Activated CD4-positive, alpha-beta T cell treated with anti-CD3 and anti-CD28 coated beads, Interleukin-2, amount 50 U/mL, for 4 hours (primary cell): ENCODE measurements around the gene ZNF79.

Experiments
- DNase-seq, 2 experiments: peaks; one replicate each; pipeline ENCODE4 v3.0.0-alpha.2; 2020

Gene ZNF79

DNA sequence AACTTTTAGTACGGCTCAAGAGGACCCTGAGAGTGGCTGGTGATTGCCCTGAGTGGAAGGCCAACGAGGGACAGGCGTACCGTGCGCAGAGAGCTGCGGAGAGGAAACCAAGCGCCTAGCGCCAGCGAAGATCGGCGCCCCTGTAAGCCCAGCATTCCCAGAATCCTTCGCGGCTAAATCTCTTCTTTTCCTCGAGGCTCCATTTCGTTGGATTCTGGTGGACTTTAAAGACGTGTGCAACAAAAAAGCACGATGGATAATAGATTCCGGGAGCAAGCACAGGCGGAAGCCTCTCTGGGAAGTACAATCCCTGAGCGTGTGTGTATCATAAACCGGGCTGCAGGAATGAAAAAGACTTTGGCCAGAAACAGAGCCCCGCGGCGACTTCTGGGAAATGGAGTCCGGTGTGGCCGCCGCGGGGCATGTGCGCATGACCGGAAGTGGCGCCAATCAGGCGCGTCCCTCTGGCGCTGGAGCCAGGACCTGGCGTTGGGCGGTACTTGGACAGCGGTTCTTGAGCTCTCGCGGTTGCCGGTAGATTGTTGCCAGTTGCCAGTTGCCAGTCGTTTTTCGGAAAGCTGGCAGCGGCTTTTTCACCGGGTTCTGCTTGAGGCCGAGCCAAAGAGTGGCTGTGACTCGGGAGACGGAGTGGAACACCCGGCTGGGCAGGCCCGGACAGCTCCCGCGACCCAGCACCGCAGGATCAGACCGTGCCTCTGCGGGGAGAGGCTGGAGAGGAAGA lies at the start of gene ZNF79:
TSS of gene ZNF79 (plus strand) at position 449 of the 742 bp plus-strand sequence. CDS start 406 bp downstream, outside the sequence.
- peak; percentile 81 to 84 for DNase-seq

DNA sequence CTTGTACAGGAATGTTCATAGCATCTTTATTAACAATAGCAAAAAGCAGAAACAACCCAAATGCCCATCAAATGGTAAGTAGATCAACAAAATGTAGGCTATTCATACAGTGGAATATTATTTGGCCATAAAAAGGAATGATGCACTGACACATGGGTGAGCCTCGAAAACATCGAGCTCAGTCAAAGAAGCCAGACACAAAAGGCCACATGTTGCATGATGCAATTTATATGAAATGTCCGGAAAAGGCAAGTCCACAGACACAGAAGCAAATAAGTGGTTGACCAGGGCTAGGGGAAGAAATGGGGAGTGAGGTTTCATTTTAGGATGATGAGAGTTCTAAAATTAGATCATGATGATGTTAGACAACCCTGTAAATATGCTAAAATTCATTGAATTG lies 43.7 kb upstream of the ZNF79 start:
- DNase-seq = no peak

DNA sequence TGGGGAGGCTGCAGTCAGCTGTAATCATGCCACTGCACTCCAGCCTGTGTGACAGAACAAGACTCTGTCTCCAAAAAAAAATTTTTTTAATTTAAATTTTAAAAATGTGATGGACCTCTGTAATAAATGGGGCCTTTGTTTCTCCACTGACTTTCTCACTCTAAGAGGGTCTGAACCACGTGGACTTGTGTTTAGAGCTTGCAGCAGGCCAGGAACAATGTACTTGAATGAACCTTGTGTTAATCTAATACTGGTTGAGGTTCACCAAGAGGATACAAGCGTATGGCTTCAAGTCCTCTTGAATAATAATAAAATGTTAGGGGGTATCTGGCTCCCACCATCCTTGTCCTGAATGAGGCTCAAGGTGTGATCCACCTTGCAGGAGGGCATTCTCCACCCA lies 41.6 kb upstream of the ZNF79 start:
- no peak for DNase-seq

DNA sequence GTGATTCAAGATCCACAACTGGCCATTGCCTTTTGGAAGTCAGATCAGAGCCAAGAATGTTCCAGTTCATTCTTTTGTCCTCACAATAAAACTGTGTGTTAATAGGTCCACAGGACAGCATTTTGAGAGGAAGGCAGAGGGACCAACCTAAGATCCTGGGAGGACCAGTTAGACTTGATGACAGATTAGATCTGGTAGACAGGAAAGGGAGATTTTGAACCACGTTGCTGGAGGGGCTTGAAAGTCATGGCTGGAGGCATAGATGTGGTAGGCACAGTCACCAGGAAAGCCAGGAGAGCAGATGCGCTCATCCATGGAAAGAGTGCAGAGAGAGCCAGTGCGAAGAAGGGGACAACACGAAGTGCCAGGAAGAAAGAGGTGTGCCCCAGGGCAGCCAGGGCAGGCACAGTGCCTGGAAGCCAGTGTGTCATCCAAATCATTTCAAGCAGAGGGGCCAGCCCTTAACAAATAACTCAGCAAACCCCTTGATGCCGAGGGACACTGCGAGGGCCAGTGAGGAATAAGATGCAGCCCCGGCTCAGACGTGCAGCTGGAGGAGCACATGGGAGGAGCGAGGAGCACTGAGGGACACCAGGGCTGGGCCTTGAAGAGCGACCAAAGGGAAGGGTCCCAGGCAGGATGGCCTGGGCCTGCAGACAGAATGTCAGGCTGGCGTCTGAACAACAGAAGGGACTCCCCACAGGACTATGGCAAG lies 40.0 kb upstream of the ZNF79 start:
- no peak for DNase-seq

DNA sequence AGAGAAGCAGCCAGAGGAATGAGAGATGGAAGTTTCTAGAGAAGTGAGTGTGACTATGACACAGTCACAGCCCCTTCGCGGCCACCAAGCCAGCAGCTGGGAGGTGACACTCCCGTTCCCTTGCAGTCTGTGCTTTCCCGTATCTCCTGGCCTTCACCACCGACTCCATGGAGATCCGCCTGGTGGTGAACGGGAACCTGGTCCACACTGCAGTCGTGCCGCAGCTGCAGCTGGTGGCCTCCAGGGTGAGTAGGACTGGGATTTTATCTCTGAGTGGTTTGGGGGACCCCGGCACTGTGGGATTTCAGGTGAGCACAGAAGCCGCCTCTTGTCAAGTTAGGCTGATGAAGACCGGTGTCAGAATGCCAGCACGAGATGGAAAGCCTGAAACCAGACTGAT lies 39.3 kb upstream of the ZNF79 start:
- DNase-seq = no peak

DNA sequence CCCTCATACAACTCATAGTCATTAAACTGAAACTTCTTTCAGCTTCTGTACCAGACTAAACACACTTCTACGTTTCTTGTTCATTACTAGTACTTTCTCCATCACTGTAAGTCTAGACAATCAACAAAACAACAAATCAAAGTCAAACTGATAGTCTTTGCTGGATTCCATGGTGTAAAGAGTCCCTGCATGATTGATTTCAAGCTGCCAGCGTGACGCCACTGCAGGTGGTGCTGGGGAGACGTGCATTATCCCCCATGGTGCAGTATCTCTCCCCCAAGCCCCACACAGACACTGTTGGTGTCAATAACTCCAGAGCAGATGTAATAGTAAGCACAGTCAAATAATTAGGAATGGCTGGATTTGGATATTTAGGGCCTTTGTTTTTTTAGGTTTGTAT lies 37.9 kb upstream of the ZNF79 start:
- no peak for DNase-seq

DNA sequence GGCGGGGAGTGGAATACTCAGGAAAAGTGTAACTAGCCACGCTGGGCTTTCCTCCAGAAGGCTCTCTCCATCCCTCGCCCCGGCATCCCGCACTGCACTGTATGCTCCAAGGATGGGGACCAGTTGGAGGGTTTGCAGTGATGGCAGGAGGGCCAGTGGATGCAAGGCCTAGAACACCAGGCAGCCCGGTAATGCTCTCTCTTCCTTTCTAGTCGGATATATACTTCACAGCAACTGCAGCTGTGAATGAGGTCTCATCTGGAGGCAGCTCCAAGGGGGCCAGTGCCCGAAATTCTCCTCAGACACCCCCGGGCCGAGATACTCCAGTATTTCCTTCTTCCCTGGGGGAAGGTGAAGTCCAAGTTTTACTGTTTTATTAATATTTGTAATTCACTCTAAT lies 37.2 kb upstream of the ZNF79 start:
- no peak for DNase-seq

DNA sequence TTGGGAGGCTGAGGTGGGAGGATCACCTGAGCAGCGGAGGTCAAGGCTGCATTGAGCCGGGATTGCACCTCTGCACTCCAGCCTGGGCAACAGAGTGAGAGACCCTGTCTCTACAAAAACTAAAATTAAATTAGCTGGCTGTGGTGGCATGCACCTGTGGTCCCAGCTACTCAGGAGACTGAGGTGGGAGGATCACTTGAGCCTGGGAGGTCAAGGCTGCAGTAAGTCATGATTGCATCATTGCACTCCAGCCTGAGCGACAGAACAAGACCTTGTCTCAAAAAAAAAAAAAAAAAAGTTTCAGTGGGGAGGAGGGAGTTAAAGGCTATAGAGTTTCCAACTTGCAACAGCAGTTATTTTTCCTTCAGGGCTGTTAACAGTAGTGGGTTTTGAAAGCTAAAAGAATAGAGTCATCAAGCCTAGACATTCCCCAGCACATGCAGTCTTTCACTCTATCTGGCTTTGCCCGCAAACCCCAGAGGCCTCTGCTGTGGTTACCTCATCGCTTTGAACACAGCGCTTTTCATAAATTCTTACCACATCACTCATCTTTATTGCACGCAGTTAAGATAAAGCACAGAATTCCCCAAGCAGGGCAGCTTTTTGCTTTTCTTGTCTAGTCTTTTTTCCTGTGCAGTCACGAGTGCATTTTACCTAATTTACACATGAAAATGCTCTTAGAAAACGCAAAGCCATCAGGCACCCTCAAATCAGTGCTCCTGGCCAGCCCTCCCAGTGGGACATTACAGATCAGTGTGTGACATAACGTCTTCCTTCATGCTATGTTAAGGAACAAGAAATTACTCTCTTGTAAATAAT lies 35.9 kb upstream of the ZNF79 start:
- DNase-seq = peak; percentile 81 to 85

DNA sequence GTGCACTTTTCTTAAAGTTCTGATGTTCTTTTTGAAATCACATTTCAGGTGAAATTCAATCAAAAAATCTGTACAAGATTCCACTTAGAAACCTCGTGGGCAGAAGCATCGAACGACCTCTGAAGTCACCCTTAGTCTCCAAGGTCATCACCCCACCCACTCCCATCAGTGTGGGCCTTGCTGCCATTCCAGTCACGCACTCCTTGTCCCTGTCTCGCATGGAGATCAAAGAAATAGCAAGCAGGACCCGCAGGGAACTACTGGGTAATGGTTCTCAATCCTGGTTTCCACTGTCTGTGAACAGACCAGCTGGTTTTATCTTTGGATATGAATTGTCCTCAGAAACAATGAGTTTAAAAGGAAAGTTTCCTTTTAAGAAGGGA lies 35.3 kb upstream of the ZNF79 start:
- no peak for DNase-seq

DNA sequence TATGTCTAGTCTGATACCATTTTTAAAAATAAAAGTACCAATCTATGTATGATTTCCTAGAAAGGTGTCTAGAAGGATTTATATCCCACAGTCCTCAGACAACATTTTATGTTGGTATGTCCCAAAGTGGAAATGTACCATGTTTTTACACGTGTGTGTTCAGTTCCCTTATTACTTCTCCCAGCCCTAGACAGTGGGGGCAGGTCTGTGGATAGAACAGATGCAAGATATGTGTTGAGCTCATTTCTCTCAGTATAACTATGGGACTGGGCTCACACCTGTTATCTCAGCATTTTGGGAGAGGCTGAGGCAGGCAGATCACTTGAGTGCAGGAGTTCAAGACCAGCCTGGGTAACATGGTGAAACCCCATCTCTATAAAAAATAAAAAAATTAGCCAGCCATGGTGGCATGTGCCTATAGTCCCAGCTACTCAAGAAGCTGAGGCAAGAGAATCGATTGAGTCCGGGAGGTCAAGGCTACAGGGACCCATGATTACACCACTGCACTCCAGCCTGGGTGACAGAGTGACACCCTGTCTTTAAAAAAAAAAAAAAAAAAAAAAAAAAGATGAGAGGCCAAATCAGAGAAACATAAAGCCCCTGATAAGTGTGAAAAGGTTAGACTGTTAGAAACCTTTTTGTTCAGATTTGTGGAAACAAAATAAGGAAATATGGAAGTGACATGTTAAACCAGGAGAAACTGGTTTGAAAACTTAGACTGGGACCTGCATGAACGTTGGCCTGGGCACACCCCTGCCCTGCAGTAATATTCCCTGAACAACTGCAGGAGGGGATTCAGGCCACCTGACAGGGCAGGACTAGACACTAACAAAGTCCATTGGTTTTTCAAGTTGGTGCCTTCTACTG lies 34.6 kb upstream of the ZNF79 start:
- no peak for DNase-seq

DNA sequence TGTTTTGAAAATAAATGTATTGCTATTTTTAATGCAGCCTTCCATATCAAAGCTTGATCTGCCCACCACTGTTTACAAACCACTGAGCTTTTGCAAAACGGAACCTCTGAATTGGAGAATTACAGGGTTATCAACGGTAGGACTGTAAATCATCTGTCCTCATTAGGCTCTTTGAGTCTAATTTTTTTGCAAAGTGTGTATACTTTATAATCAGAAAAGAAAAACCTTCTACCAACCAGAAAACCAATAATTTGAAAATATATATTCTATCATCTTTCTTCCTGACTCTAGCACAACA lies 34.0 kb upstream of the ZNF79 start:
- no peak for DNase-seq

DNA sequence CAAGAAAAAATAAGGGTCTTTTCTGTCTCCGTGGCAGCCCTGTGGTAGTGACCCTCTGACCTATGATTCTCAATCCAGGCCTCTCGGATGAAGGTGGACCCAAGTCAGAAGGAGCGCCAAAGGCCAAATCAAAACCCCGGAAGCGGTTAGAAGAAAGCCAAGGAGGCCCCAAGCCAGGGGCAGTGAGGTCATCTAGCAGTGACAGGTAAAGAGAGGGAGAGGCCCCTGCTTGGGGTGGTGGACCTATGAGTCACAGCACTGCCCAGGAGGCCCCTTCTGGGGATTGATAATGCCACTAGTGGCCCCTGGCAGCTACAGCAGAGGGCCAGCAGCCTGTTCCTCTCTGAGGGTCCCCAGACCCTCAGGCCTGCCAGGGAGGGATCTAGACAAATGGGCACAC lies 33.6 kb upstream of the ZNF79 start:
- no peak for DNase-seq

DNA sequence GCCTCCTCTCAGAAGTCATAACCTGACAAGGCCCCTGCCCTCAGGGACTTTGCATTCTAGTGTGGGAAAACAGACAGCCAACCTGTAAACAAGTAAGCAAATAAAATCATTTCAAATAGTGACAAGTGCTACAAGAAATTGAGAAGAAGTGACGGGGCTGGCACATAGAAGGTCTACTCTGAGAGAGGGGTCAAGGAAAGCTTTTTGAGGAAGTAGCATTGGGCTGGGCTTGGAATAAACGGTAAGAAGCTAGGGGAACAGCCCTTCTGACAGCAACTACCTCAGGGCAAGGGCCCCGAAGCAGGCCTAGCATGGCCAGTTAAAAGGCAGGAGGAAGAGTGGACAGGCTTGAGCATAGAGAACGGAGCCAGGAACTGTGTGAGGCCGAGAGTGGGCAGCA lies 32.0 kb upstream of the ZNF79 start:
- DNase-seq = no peak

DNA sequence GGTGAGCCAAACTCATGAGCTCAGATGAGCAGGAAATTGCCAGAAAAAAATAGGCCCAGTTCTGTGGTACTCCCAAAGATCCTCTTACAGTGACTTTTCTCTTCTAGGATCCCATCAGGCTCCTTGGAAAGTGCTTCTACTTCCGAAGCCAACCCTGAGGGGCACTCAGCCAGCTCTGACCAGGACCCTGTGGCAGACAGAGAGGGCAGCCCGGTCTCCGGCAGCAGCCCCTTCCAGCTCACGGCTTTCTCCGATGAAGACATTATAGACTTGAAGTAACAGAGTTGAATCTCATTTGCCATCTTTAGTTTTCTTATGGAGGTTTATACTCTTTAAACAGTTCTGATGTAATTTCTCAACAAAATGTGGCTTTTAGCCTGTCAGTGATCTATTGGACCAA lies 31.2 kb upstream of the ZNF79 start:
- DNase-seq = no peak

DNA sequence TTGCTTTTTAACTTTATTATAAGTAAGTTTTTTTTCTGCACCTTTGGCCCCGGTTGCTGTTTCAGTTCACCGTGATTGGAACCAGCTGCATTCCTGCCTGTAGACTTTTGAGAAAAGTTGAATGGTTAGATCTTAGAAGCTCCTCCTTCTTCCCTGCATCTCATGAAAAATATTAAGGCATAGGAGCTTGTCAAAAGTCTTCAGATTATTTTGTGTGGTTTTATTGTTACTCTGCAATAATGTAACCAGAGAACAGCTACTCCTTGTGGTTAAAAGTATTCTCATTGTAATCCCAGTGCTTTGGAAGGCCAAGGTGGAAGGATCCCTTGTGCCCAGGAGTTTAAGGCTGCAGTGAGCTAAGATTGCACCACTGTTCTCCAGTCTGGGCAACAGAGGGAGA lies 30.5 kb upstream of the ZNF79 start:
- no peak for DNase-seq

DNA sequence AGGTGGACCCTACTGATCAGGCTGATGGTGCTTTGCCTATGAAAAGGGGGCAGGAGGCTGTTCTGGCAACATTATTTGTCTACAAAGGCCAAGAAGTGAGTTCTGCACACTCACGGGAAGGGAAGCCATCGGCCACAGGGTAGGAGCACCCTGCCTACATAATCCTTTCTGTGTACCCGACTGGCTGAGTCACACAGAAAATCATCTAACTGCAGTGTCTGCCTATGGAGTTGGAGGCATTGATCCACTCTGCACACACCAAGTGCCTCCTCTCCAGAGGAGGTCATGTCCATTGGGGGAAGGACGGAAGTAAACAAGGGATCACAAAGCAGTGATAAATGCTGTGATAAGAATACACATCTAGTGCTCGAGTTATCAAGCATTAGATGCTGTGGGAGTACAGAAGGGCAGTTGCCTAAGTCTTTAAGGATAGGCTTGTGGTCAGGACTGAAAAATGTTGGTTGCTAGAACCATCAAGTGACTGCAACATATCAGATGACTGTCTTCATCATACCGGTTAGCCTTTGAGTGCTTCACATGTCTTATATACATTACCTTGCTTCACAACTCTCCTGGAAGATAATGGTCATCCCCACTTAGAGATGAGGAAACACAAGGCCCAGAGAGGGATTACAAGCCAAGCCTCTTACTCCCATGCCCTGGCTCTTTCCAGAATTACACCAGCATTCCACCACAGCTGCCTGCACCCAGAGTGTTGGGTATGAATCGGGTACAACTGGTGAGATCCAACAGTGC lies 28.5 kb upstream of the ZNF79 start:
- DNase-seq = no peak

DNA sequence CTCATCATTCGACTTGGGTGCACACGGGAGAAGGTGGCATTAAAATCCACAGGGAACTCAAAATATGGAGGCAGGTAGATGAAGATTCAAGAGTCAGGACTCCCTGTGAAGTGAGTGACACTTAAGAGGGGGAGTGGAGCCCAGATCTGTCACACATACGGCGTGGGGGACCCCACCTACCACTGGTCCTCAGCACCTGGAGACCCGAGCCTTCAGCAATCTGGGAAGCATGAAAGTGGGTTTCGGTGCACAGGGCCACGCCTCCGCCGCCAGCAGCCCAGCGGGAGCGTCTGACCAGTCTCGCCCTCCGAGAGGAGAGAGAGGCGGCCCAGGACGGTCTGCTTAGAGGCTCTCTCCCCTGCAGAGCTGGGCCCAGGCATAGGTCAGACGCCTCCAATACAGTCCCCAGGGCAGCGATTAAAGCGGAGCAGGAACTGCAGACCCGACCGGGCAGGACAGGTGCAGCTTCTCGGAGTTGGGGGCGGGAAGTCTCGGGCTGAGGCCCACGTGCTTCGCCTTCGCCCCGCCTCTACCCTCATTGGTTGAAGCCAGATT lies 27.9 kb upstream of the ZNF79 start:
- no peak for DNase-seq

DNA sequence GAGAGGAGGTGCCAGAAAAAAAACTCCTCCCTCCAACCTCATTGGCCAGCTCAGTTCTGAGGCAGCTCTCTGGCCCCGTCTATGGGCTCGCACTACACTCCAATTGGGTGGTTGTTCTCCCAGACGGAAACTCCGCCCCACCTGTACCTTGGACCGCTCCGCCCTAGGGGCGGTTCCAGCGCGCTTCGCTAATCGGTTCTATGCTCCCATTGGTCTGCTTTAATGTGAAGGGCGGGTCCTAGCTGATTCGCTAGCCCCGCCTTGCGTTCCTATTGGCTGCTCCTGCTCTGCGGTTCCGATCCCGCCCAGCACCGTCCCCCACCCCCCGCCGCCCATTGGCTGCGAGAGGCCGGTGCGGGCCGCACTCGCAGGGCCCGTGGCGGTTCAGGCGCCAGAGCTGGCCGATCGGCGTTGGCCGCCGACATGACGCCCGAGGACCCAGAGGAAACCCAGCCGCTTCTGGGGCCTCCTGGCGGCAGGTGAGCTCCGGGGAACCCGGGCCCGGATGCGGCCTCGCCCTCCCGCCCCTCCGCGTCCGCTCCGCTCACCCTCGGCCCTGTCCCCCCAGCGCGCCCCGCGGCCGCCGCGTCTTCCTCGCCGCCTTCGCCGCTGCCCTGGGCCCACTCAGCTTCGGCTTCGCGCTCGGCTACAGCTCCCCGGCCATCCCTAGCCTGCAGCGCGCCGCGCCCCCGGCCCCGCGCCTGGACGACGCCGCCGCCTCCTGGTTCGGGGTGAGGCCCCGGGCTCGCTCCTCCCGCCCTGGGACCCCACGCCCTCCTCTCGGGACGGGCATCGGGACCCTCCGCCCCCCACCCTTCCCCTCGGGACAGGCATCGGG lies 27.2 kb upstream of the ZNF79 start, which contains the start of gene SLC2A8:
TSS of gene SLC2A8 (plus strand) at position 362 of the 838 bp plus-strand sequence. CDS start at position 424, 62 bp downstream.
- peak; percentile 67 to 73 for DNase-seq

DNA sequence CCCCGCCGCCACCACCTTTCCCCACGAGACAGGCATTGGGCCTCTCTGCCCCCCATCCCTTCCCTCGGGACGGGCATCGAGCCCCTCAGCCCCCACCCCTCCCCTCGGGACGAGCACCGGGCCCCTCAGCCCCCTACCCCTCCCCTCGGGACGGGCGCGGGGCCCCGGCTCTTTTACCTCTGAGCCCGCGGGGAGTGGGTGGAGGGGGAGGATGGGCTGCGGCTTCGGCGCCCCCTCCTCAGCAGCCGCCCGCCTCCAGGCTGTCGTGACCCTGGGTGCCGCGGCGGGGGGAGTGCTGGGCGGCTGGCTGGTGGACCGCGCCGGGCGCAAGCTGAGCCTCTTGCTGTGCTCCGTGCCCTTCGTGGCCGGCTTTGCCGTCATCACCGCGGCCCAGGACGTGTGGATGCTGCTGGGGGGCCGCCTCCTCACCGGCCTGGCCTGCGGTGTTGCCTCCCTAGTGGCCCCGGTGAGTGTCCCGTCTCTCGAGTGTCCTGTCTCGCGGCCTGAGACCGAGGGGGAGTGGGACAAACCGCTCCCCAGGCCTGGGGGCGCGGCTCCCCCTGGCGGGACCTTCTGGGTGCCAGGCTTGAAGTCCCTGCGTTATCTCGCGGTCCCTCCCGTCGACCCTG lies 26.4 kb upstream of the ZNF79 start:
- peak in 1 of 2 experiments; percentile 16 for DNase-seq

DNA sequence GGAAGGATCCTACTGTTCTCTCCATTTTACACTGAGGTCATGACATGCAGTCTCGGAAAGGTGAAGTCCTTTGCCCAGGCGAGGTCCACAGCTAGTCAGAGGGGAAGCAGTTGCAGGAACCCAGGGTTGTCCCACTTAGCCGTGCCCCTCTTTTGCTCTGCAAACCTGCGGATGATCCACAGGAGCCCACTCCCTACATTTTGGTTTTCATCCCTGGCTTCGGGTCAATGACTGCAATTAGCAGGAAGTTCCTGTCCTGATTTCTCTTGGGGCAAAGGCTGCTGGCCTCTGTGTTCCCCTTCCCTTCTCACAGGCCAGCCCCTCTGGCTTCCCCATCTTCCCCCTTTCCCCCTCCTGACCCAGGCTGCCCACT lies 25.9 kb upstream of the ZNF79 start:
- no peak for DNase-seq
